ENCODE data around the gene ETS2.

Gene ETS2

GRCh38 chr21:38804030-38804788 is 1.5 kb upstream of the ETS2 start:
- TF ChIP-seq, protein P1, sequence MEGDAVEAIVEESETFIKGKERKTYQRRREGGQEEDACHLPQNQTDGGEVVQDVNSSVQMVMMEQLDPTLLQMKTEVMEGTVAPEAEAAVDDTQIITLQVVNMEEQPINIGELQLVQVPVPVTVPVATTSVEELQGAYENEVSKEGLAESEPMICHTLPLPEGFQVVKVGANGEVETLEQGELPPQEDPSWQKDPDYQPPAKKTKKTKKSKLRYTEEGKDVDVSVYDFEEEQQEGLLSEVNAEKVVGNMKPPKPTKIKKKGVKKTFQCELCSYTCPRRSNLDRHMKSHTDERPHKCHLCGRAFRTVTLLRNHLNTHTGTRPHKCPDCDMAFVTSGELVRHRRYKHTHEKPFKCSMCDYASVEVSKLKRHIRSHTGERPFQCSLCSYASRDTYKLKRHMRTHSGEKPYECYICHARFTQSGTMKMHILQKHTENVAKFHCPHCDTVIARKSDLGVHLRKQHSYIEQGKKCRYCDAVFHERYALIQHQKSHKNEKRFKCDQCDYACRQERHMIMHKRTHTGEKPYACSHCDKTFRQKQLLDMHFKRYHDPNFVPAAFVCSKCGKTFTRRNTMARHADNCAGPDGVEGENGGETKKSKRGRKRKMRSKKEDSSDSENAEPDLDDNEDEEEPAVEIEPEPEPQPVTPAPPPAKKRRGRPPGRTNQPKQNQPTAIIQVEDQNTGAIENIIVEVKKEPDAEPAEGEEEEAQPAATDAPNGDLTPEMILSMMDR (IDR thresholded peaks at IDR 0.05; ENCODE audit: poor library complexity, severe bottlenecking), result no peak
- ATAC-seq (ENCODE audit: low read depth) (no peak), DNase-seq (ENCODE audit: low spot score) (no peak)
- peaks cover 31% of the 10 kb centered on the region for H3K36me3 ChIP-seq (ENCODE audit: low read depth)
- H3K27me3 ChIP-seq (ENCODE audit: insufficient read depth, poor library complexity, severe bottlenecking), result no peaks in the 10 kb centered on the region
- H3K27ac ChIP-seq (ENCODE audit: poor library complexity, severe bottlenecking), result peak overlapping the region; percentile 93
- peaks cover 66% of the 10 kb centered on the region for H3K4me1 ChIP-seq (ENCODE audit: insufficient read depth, poor library complexity, severe bottlenecking)
- H3K9me3 ChIP-seq (ENCODE audit: severe bottlenecking), result no peaks in the 10 kb centered on the region
- H3K4me3 ChIP-seq (ENCODE audit: severe bottlenecking), result no peak overlapping the region

- TF ChIP-seq, protein P1 (IDR thresholded peaks at IDR 0.05; ENCODE audit: poor library complexity, severe bottlenecking), result peak; percentile 55
- Histone ChIP-seq H3K27ac (ENCODE audit: poor library complexity, severe bottlenecking) (peak overlapping the region; percentile 93), H3K9me3 (ENCODE audit: severe bottlenecking) (no peaks in the 10 kb centered on the region), H3K4me1 (ENCODE audit: insufficient read depth, poor library complexity, severe bottlenecking) (peaks cover 68% of the 10 kb centered on the region), H3K36me3 (ENCODE audit: low read depth) (peaks cover 38% of the 10 kb centered on the region), H3K27me3 (ENCODE audit: insufficient read depth, poor library complexity, severe bottlenecking) (no peaks in the 10 kb centered on the region), H3K4me3 (ENCODE audit: severe bottlenecking) (peak overlapping the region; percentile 98)
- DNase-seq (ENCODE audit: low spot score), result no peak
- ATAC-seq (ENCODE audit: low read depth), result peak; percentile 10
These were observed 871 bp upstream of the ETS2 start for GRCh38 chr21:38804789-38805327.

- DNase-seq (ENCODE audit: low spot score) (no peak), ATAC-seq (ENCODE audit: low read depth) (no peak)
- Histone ChIP-seq H3K27ac (ENCODE audit: poor library complexity, severe bottlenecking) (peak overlapping the region; percentile 93), H3K4me1 (ENCODE audit: insufficient read depth, poor library complexity, severe bottlenecking) (peaks cover 63% of the 10 kb centered on the region), H3K9me3 (ENCODE audit: severe bottlenecking) (no peaks in the 10 kb centered on the region), H3K27me3 (ENCODE audit: insufficient read depth, poor library complexity, severe bottlenecking) (no peaks in the 10 kb centered on the region), H3K4me3 (ENCODE audit: severe bottlenecking) (peak overlapping the region; percentile 98), H3K36me3 (ENCODE audit: low read depth) (peaks cover 50% of the 10 kb centered on the region)
- TF ChIP-seq, protein P1 (IDR thresholded peaks at IDR 0.05; ENCODE audit: poor library complexity, severe bottlenecking), result no peak
These were observed 618 bp downstream of the ETS2 start for GRCh38 chr21:38806153-38806941.

DNA sequence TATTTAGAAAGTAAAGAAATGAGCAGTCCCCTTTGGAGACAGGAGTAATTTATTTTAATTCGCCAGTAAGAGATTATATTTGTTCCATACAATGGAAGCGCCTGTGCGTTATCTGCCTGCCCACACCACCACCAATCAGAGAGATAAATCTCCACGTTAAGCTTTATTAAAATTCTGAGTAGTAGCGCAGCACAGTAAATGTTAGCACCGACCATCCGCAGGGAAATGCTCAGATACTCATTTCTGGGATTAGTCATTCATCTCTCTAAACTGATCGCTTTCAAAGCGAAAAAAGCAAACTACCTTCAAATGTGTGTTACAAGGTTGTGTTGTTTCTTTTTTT is 1.2 kb downstream of the ETS2 start:
- H3K36me3 ChIP-seq (ENCODE audit: low read depth), result peaks cover 56% of the 10 kb centered on the region
- no peak for DNase-seq (ENCODE audit: low spot score)
- no peaks in the 10 kb centered on the region for H3K9me3 ChIP-seq (ENCODE audit: severe bottlenecking)
- H3K4me1 ChIP-seq (ENCODE audit: insufficient read depth, poor library complexity, severe bottlenecking), result peaks cover 63% of the 10 kb centered on the region
- peak overlapping the region; percentile 98 for H3K4me3 ChIP-seq (ENCODE audit: severe bottlenecking)
- no peaks in the 10 kb centered on the region for H3K27me3 ChIP-seq (ENCODE audit: insufficient read depth, poor library complexity, severe bottlenecking)
- ATAC-seq (ENCODE audit: low read depth), result no peak
- peak overlapping the region; percentile 93 for H3K27ac ChIP-seq (ENCODE audit: poor library complexity, severe bottlenecking)
- TF ChIP-seq, protein P1 (IDR thresholded peaks at IDR 0.05; ENCODE audit: poor library complexity, severe bottlenecking), result no peak
